GM18867 (cell line): ENCODE measurements around the gene PACSIN1.

Source experiments
- ATAC-seq: cut with Tn5 transposase; IDR thresholded peaks from one replicate; pipeline ENCODE4 v1.9.1; 2021; ENCODE audit warnings: mild to moderate bottlenecking, moderate library complexity; ENCODE audit not compliant: unreplicated experiment

The PACSIN1 gene

DNA sequence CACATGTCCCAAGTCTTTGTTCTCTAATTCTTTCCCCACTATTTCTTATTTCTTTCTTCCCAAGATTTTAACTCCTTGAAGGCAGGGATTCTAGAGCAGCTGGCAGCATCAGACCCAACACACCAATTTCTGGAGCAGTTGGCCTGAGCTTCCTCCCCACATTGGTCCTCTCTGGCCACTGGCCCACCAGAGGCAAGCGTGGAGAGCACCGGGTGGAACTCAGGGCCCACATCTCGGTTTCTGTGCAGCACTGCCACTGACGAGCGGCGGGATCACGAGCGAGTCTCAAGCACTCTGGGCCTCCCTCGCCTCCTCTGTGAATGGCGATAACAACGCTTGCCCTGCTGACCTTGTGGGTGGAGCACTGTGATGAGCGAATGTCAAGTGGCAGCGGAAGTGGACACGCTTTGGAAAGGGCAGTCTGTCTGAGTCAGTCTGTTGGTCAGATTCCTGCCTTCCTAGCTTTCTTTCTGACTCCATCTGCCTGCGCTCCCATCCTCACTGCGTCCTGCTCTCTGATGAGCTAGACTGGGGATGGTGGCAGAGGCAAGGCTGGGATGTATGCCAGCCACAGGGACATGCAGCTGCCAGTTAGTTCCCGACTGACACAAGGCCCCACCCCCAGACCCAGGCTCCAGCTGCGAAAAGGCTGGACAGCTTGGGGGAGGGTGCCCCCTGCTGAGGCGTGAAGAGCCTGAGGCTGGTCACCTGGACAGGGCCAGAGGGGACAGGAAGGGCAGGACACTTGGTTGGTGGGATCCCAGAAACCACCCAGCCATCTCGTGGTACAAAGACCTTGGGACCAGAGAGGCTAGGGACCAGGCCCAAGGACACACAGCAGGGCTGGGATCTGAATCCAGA is 94.7 kb downstream of the PACSIN1 start:
- ATAC-seq: no peak

DNA sequence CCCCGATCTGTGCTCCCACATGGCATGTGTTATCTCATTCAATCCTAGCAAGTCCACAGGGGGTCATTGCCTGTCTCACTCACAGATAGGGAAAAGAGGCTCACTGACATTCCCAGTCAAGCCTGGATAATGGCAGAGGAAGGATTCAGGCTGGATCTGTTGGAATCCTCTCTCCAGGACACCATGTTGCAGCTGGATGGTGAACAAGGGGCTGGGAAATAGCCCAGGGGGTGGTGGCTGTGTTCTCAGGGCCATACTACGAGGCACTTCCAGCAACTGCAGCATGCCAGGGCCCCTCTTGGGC is 95.3 kb downstream of the PACSIN1 start:
- ATAC-seq: no peak

DNA sequence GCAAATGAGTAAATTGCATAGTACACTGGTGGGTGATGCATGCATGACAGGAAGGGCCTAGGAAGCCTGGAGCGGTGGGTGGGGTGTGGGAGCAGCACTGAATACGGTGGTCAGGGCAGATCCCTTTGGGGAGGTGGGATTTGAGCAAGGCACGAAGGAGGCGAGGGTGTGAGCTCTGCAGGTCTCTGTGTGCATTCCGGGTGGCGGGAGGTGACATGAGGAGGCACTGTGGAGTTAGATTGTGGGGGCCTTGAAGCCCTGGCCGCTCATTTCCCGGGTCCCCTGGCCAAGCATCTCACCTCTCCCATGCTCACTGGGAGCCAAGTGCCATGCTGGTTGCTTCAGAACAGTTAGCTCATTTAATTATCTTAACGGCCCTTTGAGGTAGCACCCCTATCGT is 96.5 kb downstream of the PACSIN1 start:
- no peak for ATAC-seq

DNA sequence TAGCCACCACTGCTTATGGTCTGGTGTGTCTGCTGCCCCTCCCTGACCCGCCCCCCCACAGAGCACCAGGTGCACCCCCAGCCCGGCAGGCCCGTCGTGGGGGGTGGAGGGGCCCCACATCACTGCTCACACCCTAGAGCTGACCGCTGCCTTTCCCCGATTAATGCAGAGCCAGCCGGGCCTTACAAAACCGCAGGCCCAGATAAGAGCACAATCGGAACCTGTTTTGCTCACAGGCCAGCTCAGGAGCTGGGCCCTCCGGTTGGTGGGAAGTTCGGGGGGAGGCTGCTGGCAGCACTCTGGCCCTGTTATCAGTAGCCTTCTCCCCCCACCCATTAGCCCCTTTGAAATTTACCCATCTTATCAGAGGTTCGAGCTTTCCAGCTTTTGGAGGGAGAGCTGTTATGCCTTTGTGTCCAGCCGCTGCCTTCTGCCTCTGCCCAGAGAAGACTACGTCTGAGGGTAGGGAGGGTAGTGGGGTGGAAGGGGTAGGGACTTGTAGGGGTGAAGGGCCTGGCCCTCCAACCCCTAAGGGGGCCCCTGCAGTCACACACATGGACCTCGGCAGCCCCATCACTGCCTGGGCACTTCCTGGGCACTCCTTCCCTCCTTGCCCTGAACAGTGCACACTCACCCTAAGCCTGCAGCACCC is 97.1 kb downstream of the PACSIN1 start:
- no peak for ATAC-seq

DNA sequence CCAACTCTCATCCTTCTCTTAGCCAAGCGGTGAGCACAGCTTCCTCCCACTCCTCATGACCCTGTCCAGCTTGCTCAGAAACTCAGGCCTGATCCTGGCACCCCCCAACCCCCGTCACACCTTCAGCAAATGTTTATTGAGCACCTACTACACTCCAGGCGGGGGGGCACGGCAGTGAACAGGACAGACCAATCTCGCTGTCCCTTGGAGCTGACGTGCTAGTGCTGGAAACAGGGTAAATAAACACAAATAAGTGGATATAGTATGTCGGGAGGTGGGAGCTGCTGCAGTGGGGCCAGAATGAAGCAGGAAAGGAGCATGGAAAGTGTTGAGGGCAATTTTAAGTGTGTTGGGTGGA is 97.6 kb downstream of the PACSIN1 start:
- ATAC-seq: no peak

DNA sequence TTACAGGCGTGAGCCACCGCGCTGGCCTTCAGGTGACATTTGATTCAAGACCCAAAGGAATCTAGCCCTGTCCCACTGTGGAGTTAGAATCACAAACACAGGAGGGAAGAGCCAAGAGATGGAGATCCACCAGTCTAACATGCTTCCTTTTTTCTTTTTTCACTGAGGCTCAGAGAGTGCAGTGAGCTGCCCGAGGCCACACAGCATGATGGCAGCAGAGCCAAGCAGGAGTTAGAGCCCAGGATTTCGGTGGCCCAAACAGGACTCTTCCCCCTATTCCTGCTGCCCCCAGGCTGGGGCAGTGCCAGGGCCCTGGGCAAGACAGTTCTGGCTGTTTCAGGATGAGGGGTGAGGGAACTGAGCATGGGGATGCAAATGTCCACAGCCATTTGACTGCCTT is 98.3 kb downstream of the PACSIN1 start:
- no peak for ATAC-seq

DNA sequence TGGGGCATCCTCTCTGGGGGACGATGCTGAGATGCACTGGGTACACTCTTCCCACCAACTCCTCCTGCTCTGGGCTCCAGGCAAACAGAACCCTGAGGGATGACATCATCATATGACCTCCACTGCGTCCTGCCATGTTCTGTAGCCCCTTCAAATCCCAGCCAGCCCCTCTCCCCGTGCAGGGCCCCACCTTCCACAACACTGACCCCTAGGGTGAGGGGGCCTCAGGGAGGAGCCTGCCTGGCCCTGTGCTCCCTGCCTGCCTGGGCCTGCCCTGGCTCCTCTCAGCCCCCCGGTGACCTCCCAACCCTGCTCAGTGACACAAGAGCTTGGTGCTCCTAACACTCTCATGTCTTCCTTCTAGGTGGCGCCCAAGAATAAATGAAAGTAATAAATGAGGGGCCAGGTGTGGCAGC is 99.9 kb downstream of the PACSIN1 start:
- ATAC-seq: no peak

DNA sequence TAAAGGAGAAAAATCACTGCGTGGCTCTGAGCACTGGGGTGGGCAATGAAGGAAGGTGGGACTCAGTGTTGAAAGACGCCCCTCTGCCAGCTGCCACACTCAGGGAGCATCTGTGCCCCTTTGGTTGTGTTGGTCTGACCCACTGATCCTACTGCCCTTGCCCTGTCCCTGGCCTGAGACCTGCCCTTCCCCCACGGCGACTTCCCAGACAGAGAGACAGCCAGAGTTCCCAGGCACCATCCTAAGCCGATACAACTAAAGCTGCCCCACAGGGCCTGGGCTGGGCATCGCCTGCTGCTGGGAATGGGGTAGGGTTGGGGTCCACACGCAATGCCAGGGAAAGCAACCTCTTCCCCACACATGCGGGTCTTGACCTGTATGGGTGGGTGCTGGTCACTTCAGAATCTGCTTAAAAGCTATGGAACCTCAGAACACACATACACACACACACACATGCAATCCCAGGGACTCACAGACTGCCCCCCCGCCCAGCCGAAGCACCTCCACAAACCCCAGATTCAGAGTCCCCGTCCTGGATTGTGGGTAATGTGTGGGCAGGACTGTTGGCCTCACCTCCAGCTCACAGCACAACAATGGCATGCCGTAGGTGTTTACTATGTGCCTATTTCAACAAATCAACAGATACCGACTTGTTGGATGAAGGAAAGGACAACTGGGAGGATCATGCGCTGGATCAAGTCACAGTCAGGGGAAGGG is 101.1 kb downstream of the PACSIN1 start:
- ATAC-seq: no peak

DNA sequence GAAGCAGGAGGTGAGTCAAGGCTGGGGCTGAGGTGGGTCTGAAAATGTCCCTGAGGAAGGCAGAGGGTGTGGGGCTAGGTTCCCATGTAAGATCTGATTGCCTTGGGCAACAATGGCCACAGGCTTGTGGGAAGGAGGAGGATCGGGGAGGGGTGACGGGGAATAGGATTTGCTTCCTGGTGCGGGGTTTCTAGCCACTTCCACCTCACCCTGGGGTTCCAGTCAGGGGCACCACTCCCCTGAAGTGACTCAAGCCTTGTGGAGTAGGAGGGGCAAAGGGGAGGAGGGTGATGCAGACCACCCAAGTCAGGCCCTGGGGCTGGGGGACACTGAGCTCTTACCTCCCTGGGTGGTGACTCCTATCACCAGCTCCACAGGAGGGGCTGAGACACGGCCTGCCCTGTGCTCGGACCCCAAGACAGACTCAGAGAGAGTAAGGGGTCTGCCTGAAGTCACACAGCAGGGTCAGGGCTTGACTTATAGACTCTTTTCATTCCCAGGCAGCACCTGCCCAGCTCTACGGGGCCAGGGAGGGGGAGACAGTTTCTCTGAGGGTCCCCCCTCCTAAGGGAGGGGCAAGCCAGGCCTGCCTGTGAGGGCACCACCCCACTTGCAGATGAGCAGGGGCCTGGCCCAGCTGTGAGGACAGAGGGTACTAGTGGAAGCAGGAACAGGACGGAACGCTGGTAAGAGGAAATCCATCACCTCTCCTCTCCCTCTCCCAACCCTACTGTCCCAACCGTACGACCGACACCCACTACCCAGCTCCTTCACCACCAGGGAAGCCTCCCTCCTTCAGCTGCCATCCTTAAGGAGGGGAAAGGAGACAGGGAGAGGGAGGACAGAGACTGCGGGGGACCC is 102.7 kb downstream of the PACSIN1 start:
- no peak for ATAC-seq

DNA sequence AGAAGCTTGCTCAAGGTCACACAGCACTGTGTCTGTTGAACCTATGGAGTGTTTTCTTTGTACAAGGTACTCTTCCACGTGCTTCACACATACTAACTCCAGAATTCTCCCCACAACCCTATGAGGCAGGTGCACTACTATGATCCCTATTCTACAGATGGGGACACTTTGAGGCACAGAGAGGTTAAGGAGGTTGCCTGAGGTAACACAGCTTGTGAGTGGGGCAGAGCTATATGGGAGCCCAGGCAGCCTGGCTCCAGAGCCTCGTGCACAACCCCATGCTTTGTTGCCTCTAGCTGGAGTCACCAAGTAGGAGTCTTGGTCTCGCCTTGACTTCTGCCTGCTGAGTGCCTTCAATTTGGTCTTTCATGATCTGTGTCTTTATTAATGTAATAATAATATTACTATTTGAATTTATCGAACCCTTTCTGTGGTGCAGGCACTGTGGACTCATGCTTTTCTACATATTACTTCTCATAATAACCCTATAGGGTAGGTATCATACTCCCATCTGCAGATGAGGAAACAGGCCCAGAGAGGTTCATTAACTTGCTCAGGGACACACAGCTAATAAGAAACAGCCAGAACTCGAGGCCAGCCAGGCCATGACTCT is 103.6 kb downstream of the PACSIN1 start:
- no peak for ATAC-seq

DNA sequence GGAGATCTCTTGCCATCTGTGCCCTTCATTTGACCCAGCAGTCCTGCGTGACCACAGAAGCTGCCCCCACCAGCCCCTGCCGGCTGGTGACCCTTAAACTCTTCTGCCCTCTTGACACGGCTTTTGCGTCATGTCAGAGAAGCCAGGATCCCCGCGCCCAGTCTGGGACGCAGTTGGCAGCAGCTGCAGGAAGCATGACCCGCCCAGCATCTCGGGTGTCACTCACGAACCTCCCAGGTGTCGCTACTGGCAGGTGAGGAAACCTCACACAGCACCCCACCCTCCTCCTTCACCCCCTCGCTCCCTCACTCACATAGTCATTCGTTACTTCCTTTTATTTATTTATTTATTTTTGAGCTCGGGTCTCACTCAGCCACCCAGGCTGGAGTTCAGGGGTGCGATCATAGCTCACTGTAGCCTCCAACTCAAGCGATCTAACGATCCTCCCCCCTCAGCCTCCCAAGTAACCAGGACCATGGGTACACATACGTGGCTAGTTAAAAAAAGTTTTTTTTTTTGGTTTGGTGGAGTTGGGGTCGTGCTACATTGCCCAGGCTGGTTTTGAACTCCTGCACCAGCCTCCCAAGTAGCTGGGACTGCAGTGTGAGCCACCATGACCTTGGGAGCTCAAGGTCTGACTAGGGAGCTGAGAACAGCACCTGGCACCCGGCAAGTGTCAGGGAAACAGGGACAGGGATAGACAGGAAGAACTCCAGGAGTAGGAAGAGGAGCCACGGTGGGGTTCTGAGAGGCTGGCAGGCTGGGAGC is 104.4 kb downstream of the PACSIN1 start:
- no peak for ATAC-seq

DNA sequence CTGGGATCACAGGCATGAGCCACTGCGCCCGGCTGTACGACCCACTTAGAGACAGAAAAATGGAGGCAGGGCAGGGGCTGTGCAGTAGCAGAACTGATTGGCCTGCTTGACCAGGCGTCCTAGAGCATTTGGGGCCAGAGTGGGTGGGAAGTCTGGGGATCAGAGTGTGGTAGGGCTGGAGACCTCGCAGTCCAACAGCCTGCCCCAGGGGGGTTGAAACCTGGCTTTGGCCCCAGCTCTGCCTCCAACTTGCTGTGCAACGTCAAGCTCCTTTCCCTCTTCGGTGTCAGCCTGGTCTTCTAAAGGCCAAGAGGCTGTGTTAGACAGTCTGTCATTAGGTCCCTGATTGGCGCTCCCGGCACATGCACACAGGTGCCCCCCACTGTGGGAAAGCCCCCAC is 105.5 kb downstream of the PACSIN1 start:
- no peak for ATAC-seq

DNA sequence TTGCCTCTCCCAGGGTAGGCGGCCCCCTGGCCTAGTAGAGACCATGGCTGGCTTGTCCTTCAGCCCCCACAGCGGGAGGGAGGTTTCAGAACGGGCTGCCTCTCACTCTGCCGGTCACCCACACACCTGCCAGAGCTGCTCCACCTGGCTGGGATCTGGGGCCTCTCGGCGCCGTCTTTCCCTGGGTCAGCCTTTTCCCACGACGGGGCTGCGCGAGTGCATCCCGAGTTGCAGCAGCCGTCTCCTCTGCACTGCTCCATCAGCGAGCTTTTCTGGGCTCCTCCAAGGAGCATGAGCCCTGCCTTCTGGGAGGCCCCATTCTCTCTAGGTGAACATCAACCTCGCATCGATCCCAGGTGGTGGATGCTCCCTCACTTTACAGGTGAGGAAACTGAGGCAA is 106.1 kb downstream of the PACSIN1 start:
- no peak for ATAC-seq

DNA sequence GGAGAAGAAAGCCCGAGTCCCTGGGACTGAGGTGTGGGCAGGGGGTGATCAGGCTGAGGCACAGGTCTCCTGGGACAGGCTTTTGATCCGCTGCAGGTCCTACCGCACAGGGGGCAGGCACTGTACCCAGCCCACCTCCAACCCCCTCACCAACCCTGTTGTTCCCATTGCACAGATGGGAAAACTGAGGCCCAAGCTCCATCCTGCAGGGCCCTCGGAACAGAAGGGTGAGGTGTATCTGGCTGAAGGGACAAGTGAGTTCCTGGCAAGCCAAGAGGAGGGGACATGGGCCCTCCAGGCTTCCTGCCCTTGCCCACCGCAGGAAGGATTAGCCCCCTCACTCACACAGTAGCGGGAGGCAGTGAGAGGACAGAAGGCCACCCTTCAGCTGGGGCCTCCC is 106.7 kb downstream of the PACSIN1 start:
- no peak for ATAC-seq

DNA sequence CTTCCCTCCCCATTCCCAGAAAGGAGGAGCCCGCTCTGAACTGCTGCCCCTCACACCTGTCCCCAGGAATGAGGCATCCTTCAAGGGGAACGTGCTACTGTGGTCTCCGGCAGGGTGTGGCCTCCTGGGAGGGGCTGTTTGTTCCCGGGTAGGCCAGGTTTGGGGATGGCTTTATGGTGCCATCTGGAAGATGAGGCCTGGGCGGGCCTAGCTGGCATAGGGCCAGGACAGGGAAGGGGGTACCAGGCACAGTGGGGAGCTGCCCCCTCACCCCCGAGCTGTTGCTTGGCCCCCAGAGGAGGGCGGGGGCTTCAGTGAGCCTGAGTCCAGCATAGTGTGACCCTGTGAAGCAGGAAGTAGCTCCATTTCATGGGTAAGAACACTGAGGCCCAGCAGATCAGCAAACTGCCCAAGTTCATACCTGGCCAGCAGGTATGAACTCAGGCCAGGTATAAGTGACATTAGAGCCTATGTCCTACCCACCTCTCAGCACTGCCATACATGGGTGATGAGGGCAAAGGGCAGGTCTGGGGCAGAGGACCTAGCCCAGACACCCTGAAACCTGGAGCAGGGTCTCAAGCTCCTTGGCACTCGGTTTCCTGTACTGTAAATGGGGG is 107.8 kb downstream of the PACSIN1 start:
- no peak for ATAC-seq

DNA sequence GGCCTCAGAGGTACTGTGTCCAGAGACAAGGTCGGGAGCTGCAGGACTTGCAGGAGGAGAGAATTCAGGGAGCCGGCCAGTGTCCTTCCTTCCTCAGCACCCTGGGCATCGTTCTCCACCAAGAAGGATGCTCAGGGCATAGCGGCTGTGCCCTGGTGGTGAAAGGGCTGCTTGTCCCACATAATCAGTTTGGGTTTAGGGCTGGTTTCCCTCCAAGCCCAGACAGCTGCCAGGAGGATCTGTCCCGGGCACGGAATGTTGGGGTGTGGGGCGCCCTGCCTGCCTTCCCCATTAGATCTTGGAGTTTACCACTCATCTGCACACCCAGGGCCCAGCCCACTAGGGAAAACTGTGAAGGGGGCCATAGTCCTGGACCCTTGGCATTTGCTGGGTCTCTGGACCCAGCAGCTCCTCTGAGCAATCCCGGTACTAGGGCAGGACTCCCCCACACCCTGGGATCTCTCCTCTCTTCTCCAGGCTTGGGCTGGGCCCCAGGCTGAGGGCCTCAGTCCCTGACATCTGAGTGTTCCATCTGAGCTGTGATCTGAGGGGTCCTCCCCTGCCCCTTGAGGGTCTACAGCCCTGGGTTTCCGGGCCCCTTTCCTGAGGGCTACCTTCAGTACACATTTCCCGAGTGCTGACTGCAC is 108.9 kb downstream of the PACSIN1 start:
- ATAC-seq: no peak

DNA sequence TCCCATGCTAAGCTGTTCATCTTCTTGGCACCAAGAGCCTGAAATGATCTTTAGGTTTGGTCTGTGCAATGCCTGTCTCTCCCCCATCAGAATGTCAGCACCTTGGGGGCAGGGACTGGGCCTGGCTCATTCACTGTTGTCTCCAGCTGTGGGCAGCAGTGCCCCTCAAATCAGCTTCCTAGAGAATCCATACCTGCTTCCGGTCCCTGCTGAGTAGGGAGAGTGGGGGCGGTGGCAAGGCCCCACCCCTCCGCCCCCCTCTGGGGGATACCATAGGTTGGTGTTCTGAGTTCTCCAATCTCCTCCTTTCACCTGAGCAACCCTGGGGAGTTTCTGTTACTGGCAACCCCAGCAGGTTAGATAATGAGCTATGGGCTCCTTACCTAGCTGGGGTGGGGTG is 109.5 kb downstream of the PACSIN1 start:
- ATAC-seq: no peak

DNA sequence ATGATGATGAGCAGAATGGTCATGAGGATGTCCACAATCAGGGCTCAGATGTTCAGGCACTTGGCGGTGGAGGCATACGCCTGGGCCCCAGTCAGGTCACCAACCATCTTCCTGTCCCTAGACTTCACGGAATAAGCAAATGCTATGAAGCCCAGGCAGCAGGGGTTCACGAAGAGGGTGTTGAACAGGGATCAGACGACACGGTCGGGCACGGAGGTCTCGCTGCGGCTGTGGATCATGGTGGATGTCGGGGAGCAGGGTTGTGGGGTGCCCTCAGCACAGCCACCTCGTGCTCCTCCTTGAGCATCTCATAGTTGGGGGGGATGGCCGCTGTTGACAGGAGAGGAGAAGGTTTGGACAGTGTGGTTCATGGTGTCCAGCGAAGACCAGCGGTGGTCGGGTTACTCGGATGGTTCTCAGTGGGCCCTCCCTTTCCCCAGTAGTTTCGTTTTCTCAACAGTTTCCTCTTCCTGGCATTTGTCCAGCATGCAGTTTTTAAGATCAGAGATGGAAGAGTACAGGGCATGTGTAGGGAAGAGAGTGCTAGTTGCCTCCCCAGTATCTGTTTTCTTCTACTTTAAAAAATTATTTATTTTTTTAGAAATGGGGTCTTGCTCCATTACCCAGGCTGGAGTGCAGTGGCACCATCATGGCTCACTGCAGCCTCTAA is 110.5 kb downstream of the PACSIN1 start:
- no peak for ATAC-seq
